OCI-LY1 (cell line): ENCODE measurements around the gene CPPED1.

ENCODE experiments used
- EZH2 ChIP-seq: fragments of 200-600 bp; sonication (generic), shearing (Covaris generic); IDR thresholded peaks from 2 replicates; pipeline ENCODE4 v1.8.0; 2017; ENCODE audit warnings: borderline replicate concordance, mixed run types, mild to moderate bottlenecking, antibody characterized with exemption, low read length, moderate library complexity, mixed read lengths
- TF ChIP-seq, protein P1 (sequence below): fragments of 200-600 bp; sonication (generic), shearing (Covaris generic); IDR thresholded peaks from 2 replicates; pipeline ENCODE4 v1.5.1; 2017; ENCODE audit warnings: mild to moderate bottlenecking, antibody characterized with exemption, low read length, moderate library complexity, mixed read lengths

DNA sequence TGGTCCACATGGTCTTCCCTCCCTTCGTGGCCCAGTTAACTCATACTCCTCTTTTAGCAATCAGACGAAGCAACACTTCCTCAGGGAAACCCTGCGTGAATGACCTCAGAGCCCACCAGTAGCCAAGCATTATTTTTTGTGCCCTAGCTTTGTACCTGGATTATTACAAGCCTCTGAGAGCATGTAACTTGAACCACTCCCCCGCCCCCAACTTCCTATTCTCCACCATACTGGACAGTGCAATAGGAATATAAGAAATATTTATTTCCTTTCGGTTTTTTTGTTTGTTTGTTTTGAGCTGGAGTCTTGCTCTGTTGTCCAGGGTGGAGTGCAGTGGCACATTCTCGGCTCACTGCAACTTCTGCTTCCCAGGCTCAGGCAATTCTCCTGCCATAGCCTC lies 2.9 kb downstream of the CPPED1 start:
- TF ChIP-seq EZH2: no peak
- TF ChIP-seq, protein P1, sequence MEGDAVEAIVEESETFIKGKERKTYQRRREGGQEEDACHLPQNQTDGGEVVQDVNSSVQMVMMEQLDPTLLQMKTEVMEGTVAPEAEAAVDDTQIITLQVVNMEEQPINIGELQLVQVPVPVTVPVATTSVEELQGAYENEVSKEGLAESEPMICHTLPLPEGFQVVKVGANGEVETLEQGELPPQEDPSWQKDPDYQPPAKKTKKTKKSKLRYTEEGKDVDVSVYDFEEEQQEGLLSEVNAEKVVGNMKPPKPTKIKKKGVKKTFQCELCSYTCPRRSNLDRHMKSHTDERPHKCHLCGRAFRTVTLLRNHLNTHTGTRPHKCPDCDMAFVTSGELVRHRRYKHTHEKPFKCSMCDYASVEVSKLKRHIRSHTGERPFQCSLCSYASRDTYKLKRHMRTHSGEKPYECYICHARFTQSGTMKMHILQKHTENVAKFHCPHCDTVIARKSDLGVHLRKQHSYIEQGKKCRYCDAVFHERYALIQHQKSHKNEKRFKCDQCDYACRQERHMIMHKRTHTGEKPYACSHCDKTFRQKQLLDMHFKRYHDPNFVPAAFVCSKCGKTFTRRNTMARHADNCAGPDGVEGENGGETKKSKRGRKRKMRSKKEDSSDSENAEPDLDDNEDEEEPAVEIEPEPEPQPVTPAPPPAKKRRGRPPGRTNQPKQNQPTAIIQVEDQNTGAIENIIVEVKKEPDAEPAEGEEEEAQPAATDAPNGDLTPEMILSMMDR: no peak
